Measurements from ENCODE around the gene TPSAB1.

DNA sequence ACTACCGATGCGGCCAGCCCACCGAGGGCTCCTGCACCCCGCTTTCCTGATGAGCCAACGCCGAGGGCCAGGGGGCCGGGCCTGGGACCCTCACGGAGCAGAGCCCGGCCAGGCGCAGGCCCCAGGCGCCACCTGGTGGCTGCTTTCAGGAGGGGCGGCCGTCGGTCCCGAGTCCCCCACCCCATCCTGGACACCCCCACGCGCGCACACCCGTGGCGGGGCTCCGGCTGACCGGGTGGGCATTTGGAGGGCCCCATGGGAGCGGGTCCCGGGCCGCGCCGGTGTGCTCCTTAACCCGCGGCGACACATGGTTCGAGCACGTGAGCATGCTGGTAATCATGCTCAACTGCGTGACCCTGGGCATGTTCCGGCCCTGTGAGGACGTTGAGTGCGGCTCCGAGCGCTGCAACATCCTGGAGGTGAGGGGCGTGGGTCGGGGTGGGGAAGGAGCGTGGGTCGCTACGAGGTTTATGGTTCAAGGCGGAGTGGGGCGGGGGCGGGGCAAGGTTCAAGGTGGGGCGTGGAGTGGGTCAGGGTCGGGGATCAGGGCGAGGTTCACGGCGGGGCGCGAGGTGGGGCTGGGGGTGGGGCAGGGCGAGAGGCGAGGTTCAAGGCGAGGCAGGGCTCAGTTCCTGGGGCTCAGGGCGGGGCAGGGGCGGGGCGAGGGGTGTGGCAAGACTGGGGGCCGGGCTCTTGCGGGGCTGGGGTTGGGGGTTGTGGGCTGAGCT lies 45.7 kb upstream of the TPSAB1 start:
- TF ChIP-seq, protein P1, sequence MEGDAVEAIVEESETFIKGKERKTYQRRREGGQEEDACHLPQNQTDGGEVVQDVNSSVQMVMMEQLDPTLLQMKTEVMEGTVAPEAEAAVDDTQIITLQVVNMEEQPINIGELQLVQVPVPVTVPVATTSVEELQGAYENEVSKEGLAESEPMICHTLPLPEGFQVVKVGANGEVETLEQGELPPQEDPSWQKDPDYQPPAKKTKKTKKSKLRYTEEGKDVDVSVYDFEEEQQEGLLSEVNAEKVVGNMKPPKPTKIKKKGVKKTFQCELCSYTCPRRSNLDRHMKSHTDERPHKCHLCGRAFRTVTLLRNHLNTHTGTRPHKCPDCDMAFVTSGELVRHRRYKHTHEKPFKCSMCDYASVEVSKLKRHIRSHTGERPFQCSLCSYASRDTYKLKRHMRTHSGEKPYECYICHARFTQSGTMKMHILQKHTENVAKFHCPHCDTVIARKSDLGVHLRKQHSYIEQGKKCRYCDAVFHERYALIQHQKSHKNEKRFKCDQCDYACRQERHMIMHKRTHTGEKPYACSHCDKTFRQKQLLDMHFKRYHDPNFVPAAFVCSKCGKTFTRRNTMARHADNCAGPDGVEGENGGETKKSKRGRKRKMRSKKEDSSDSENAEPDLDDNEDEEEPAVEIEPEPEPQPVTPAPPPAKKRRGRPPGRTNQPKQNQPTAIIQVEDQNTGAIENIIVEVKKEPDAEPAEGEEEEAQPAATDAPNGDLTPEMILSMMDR (IDR thresholded peaks at IDR 0.05; ENCODE audit: insufficient read depth, low read depth, low read length) = peak; percentile 32
- no peak for TF ChIP-seq EZH2 (IDR thresholded peaks at IDR 0.05; ENCODE audit: insufficient read depth, low read length)
